ENCODE measurements around the gene POLR1G. TPM values are rescaled to one million over a fixed set of nuclear protein-coding genes. Genes with fewer than 3 reads are reported as not detected.

Gene POLR1G
- polyA plus RNA-seq, 1 of the 3 experiments (the other 2 are of a cell fraction) = 11.9 TPM

DNA sequence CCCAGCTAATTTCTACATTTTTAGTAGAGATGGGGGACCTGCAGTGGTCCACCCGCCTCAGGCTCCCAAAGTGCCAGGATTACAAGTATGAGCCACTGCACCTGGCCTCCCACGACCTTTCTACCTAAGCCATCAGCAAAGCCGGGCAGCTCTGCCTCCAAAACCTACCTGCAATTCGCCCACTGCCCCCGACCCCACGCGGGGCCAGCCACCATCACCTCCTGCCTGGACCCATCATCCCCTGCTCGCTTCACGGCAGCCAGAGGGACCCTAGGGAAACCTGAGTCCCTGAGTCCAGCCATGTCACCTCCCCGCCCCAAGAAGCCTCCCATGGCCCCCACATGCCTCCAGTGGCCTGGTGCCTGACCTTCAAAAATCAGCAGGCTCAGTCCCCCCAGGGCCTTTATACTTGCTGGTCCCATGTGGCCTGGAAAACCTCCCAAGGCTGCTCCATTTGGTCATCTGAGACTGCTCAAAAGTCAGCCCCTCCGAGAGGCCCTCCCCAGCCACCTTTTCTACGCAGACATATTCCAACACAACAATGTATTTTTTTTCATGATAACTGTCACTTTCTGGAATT lies 48.1 kb upstream of the POLR1G start:
- Histone ChIP-seq H3K4me1 (ENCODE audit: control insufficient read depth in 1 of 2, insufficient read depth in 2 of 2, low read depth in 1 of 2, low read length in 1 of 2) (no peaks in the 10 kb centered on the region), H3K9ac (no peak overlapping the region), H3K79me2 (ENCODE audit: insufficient read depth) (no peaks in the 10 kb centered on the region; the same call in 1 of the 2 replicates), H3K9me3 (no peaks in the 10 kb centered on the region), H3K9me2 (no peaks in the 10 kb centered on the region), H3K4me3 (ENCODE audit: low read depth in 2 of 2, low read length in 1 of 2) (no peak overlapping the region), H3K36me3 (replicated peaks in 1 of 2; ENCODE audit: control insufficient read depth in 1 of 2, insufficient read depth in 2 of 2, low read length in 1 of 2) (peaks cover 14 to 43% of the 10 kb centered on the region in 2 experiments), H3K27me3 (ENCODE audit: insufficient read depth) (no peaks in the 10 kb centered on the region), H3K4me2 (no peak overlapping the region), H3F3A (replicated peaks; ENCODE audit: insufficient read depth) (no peaks in the 10 kb centered on the region), H4K20me1 (ENCODE audit: insufficient read depth) (no peaks in the 10 kb centered on the region), H3K27ac (ENCODE audit: low read depth in 2 of 2, low read length in 1 of 2) (no peak overlapping the region), H2AFZ (ENCODE audit: low read depth) (no peak overlapping the region)
- DNase-seq = no peak
- CTCF ChIA-PET = interaction anchor here (0.6 to 1.3 kb wide), 2 partner anchors 20 to 658 kb away, joined by 3 to 4 read pairs; no protein-coding TSS in a partner anchor
- no peak for TF ChIP-seq YY1 (IDR thresholded peaks at IDR 0.05; ENCODE audit: low read depth)
- TF ChIP-seq JUND (IDR thresholded peaks at IDR 0.05) = no peak
- no peak for TF ChIP-seq FOSL2 (IDR thresholded peaks at IDR 0.05; ENCODE audit: borderline replicate concordance, low read depth)
- TF ChIP-seq SMC3 (IDR thresholded peaks at IDR 0.05; ENCODE audit: low read depth, low read length) = no peak
- TF ChIP-seq, protein P1, sequence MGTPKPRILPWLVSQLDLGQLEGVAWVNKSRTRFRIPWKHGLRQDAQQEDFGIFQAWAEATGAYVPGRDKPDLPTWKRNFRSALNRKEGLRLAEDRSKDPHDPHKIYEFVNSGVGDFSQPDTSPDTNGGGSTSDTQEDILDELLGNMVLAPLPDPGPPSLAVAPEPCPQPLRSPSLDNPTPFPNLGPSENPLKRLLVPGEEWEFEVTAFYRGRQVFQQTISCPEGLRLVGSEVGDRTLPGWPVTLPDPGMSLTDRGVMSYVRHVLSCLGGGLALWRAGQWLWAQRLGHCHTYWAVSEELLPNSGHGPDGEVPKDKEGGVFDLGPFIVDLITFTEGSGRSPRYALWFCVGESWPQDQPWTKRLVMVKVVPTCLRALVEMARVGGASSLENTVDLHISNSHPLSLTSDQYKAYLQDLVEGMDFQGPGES (IDR thresholded peaks at IDR 0.05; ENCODE audit: low read depth, low read length) = no peak
- 100% methylated on average over 2 of the region's 12 CpGs for WGBS (ENCODE audit: low lambda C conversion rate)
- POLR2A ChIA-PET = no interaction called here

DNA sequence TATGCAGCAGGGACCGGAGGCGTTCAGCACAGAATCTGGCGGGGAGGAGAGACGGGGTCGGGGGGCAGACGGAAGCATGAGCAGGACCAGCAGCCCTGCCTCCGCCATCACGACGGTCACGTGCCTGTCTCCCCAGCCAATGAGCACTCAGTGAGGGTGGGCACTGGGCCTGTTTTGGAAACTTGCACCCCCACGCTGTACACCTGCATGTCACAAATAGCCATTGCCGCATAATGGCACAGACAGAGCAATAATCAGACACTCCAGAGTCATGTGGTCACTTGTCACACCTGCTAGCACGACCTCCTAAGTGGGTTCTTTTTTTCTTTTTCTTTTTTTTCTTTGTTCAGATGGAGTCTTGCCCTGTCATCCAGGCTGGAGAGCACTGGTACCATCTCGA lies 44.8 kb upstream of the POLR1G start:
- no peaks in the 10 kb centered on the region for H3K9me3 ChIP-seq
- POLR2A ChIA-PET = interaction anchor here (1.4 kb wide), 1 partner anchor 9 kb away, joined by 3 read pairs; no protein-coding TSS in a partner anchor
- no peak overlapping the region for H2AFZ ChIP-seq (ENCODE audit: low read depth)
- no peak overlapping the region for H3K4me3 ChIP-seq (ENCODE audit: low read depth in 2 of 2, low read length in 1 of 2)
- H3K79me2 ChIP-seq (ENCODE audit: insufficient read depth) = peaks cover 11% of the 10 kb centered on the region
- TF ChIP-seq, protein P2, sequence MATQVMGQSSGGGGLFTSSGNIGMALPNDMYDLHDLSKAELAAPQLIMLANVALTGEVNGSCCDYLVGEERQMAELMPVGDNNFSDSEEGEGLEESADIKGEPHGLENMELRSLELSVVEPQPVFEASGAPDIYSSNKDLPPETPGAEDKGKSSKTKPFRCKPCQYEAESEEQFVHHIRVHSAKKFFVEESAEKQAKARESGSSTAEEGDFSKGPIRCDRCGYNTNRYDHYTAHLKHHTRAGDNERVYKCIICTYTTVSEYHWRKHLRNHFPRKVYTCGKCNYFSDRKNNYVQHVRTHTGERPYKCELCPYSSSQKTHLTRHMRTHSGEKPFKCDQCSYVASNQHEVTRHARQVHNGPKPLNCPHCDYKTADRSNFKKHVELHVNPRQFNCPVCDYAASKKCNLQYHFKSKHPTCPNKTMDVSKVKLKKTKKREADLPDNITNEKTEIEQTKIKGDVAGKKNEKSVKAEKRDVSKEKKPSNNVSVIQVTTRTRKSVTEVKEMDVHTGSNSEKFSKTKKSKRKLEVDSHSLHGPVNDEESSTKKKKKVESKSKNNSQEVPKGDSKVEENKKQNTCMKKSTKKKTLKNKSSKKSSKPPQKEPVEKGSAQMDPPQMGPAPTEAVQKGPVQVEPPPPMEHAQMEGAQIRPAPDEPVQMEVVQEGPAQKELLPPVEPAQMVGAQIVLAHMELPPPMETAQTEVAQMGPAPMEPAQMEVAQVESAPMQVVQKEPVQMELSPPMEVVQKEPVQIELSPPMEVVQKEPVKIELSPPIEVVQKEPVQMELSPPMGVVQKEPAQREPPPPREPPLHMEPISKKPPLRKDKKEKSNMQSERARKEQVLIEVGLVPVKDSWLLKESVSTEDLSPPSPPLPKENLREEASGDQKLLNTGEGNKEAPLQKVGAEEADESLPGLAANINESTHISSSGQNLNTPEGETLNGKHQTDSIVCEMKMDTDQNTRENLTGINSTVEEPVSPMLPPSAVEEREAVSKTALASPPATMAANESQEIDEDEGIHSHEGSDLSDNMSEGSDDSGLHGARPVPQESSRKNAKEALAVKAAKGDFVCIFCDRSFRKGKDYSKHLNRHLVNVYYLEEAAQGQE (IDR thresholded peaks at IDR 0.05; ENCODE audit: low read depth, low read length) = no peak
- no peak for TF ChIP-seq FOXJ3 (CRISPR knock-in tag; IDR thresholded peaks at IDR 0.05)
- TF ChIP-seq, protein P3, sequence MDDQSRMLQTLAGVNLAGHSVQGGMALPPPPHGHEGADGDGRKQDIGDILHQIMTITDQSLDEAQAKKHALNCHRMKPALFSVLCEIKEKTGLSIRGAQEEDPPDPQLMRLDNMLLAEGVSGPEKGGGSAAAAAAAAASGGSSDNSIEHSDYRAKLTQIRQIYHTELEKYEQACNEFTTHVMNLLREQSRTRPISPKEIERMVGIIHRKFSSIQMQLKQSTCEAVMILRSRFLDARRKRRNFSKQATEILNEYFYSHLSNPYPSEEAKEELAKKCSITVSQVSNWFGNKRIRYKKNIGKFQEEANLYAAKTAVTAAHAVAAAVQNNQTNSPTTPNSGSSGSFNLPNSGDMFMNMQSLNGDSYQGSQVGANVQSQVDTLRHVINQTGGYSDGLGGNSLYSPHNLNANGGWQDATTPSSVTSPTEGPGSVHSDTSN (IDR thresholded peaks at IDR 0.05) = no peak
- TF ChIP-seq, protein P4, sequence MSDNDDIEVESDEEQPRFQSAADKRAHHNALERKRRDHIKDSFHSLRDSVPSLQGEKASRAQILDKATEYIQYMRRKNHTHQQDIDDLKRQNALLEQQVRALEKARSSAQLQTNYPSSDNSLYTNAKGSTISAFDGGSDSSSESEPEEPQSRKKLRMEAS (IDR thresholded peaks at IDR 0.05; ENCODE audit: low read depth) = no peak
- TF ChIP-seq EP300 (IDR thresholded peaks at IDR 0.05; ENCODE audit: borderline replicate concordance in 1 of 2, low read depth in 1 of 2, low read length in 1 of 2) = no peak
- no peak for TF ChIP-seq NFIC (IDR thresholded peaks at IDR 0.05; ENCODE audit: borderline replicate concordance)
- TF ChIP-seq TAF1 (IDR thresholded peaks at IDR 0.05; ENCODE audit: borderline replicate concordance, low read depth, low read length) = no peak
- no peak for TF ChIP-seq SIN3A (IDR thresholded peaks at IDR 0.05; ENCODE audit: borderline replicate concordance, low read depth, low read length)
- TF ChIP-seq, protein P5, sequence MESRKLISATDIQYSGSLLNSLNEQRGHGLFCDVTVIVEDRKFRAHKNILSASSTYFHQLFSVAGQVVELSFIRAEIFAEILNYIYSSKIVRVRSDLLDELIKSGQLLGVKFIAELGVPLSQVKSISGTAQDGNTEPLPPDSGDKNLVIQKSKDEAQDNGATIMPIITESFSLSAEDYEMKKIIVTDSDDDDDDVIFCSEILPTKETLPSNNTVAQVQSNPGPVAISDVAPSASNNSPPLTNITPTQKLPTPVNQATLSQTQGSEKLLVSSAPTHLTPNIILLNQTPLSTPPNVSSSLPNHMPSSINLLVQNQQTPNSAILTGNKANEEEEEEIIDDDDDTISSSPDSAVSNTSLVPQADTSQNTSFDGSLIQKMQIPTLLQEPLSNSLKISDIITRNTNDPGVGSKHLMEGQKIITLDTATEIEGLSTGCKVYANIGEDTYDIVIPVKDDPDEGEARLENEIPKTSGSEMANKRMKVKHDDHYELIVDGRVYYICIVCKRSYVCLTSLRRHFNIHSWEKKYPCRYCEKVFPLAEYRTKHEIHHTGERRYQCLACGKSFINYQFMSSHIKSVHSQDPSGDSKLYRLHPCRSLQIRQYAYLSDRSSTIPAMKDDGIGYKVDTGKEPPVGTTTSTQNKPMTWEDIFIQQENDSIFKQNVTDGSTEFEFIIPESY (IDR thresholded peaks at IDR 0.05; ENCODE audit: borderline replicate concordance, low read depth) = no peak
- TF ChIP-seq NRF1 (IDR thresholded peaks at IDR 0.05; ENCODE audit: low read depth, low read length) = no peak
- TF ChIP-seq SMC3 (IDR thresholded peaks at IDR 0.05; ENCODE audit: low read depth, low read length) = no peak
- TF ChIP-seq CHD2 (IDR thresholded peaks at IDR 0.05; ENCODE audit: low read length, partially characterized antibody) = no peak
- TF ChIP-seq, protein P6, sequence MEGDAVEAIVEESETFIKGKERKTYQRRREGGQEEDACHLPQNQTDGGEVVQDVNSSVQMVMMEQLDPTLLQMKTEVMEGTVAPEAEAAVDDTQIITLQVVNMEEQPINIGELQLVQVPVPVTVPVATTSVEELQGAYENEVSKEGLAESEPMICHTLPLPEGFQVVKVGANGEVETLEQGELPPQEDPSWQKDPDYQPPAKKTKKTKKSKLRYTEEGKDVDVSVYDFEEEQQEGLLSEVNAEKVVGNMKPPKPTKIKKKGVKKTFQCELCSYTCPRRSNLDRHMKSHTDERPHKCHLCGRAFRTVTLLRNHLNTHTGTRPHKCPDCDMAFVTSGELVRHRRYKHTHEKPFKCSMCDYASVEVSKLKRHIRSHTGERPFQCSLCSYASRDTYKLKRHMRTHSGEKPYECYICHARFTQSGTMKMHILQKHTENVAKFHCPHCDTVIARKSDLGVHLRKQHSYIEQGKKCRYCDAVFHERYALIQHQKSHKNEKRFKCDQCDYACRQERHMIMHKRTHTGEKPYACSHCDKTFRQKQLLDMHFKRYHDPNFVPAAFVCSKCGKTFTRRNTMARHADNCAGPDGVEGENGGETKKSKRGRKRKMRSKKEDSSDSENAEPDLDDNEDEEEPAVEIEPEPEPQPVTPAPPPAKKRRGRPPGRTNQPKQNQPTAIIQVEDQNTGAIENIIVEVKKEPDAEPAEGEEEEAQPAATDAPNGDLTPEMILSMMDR (IDR thresholded peaks at IDR 0.05) = no peak
- no peaks in the 10 kb centered on the region for H3K4me1 ChIP-seq (ENCODE audit: control insufficient read depth in 1 of 2, insufficient read depth in 2 of 2, low read depth in 1 of 2, low read length in 1 of 2)
- H3K9me2 ChIP-seq = no peaks in the 10 kb centered on the region
- CTCF ChIA-PET = interaction anchor here (1.5 kb wide), 1 partner anchor 23 kb away, joined by 3 read pairs; no protein-coding TSS in a partner anchor
- no peaks in the 10 kb centered on the region for H4K20me1 ChIP-seq (ENCODE audit: insufficient read depth)
- no peaks in the 10 kb centered on the region for H3F3A ChIP-seq (replicated peaks; ENCODE audit: insufficient read depth)
- DNase-seq = no peak
- peaks cover 7 to 32% of the 10 kb centered on the region in 2 experiments for H3K36me3 ChIP-seq (replicated peaks in 1 of 2; ENCODE audit: control insufficient read depth in 1 of 2, insufficient read depth in 2 of 2, low read length in 1 of 2)
- no peaks in the 10 kb centered on the region for H3K27me3 ChIP-seq (ENCODE audit: insufficient read depth)
- 98% methylated on average over 14 of the region's 14 CpGs for WGBS (ENCODE audit: low lambda C conversion rate)
- H3K9ac ChIP-seq = no peak overlapping the region
- H3K27ac ChIP-seq (ENCODE audit: low read depth in 2 of 2, low read length in 1 of 2) = no peak overlapping the region
- H3K4me2 ChIP-seq = no peak overlapping the region
